Stimulated activated naive CD4-positive, alpha-beta T cell (primary cell): Measurements from ENCODE around the gene ETFDH.
"Not testable (repeated sequence)": the region's sequence is repeated elsewhere in the genome, so short reads cannot be mapped to it uniquely, and the experiment has no call there.

Source experiments
- DNase-seq, 6 experiments: peaks; one replicate each; lab custom pipeline; 2025; lab: John Stamatoyannopoulos, UW

The ETFDH gene

DNA sequence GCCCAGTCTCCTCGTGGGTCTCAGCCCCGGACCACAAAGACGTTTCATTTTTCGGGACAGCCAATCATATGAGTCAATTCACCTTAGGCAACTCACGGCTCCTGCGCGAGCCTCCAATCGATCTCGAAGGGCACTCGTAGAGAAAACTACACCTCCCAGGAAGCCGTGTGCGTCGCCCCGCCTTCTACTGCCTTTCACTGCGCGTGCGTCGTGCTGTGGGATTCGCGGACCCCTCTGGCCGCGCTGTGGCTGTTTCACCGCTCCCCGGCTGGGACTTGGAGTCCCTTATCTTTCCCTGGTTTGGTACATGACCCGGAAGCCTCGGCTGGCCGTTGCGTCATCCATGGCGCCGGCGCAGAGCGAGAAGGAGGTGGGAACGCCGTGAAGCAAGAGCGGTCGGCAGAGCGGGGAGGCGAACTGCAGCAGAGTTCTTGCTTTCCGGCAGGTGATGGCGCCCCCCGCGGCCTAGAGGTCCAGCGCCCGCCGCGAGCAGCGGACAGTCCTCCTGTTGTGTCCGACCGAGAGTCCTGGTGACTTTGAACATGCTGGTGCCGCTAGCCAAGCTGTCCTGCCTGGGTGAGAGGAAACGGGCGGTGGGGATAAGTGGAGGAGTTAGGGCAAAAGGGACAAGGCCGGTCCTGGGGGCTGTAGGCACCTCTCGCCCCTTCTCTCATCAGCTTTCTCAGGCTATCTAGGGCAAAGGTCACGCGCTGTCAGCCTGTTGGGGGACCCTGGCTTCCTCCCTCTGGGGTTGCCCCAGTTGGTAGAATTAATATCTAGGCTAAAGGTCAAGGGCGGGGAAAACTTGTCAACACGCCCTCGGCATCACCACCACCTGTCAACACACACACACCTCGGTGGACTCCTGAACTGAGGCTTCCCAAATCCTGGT lies at the start of gene ETFDH:
Gene ETFDH, plus strand, starts transcription at position 382 of the 892 bp plus-strand sequence. Its CDS starts 161 bp downstream, at position 543.
- peak; percentile 96 to 99 (median 98) for DNase-seq

DNA sequence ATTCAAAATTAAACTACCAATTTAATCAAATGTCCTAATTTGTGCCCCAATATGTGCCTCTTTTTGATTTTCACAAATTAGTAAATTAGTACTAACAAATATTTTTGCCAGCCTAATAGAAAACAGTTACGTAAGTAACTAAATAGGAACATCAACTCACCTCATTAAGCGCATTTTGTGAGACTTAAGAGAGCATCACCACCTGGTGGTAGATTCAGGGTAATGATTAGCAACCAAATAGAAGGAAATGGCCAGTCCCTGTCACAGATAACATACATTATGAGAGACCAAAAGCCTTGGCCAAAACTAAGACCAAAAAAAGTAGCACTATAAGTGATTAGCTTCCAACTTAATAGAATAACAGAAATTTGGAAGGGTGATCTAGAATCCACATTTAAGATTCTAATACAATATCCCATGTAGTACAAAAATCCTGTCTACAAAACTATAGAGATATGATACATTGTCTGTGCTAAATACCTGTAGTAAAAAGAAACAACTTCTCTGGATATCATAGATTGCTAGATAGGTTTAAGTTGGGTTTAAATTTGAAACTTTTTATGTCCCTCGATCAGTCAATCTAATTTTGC lies 47.1 kb upstream of the ETFDH start:
- DNase-seq, result peak in 2 of 6 experiments; percentile 0 to 1

DNA sequence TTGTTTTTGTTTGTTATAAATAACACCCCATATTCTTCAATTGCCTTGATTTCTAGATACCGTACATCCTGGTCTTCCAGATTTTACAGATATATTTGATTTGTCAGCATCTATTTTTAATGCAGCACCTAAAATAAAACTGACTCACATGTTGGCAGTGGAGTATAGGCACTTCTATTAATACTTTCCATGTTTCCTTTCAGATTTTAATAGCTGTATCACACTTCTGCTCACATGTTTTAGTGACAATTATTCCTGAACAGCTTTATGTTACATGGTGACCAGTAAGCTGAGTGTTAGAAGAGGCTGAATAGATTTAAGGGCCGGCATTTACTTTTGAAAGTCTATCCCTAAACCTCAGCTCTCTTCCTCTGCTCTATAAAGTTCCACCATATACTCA lies 46.6 kb upstream of the ETFDH start:
- no peak for DNase-seq

DNA sequence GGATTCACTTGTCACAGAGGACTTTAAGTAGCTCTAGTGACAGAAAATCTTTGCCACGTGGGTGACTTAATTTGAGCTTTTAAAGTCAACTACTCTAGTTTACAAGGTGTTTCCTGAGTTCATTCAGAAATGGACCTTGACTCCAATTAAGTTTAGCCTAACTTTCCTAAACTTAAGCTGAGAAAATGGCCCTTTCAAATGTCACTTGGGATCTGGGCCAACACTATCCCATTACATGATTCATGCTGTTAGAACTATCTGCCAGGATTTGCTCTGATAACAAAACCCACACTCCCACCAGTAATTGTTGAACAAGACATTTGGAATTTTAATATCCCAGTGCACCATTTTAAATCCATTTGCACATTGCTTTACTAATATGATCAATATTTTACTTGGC lies 41.2 kb upstream of the ETFDH start:
- DNase-seq, result no peak

DNA sequence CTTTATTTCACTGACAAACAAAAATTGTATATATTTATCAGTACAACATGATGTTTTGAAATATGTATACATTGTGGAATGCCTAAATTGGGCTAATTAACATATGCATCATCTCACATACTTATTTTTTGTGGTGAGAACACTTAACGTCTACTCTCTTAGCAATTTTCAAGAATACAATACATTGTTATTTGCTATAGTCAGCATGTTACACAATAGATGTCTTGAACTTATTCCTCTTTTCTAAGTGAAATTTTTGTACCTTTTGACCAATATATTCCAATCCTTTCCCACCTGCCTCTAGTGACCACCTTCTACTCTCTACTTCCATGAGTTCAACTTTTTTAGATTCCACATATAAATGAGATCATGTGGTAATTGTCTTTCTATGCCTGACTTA lies 35.5 kb upstream of the ETFDH start:
- DNase-seq, result no peak

DNA sequence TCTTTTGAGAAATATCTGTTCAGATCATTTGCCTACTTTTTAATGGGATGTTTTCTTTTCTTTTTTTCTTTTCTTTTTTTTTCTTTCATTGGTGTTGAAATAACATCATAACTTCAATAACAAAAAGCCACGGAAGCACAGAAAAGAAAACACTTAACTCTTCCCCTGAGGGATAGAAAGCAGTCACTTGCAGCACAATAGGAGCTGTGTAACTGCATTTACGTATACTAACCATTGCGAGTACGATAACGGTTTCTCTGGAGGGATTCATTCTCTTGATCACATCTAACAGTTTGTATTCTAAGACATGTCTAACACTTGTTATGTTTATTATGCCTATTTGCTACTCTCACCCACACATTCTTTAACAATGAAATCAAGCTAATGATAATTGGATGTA lies 27.7 kb upstream of the ETFDH start:
- no peak for DNase-seq

DNA sequence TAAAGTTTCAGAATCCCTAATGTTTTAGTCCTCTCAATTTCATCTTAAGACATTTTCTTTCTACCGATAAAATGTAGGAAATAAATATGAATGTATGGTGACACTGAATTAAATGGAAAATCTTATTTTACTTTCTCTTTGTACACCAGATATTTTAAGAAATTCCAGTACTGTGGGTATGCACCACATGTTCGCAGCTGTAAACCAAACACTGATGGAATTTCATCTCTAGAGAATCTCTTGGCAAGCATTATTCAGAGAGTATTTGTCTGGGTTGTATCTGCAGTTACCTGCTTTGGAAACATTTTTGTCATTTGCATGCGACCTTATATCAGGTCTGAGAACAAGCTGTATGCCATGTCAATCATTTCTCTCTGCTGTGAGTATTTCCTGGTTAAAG lies 27.3 kb upstream of the ETFDH start:
- DNase-seq, result no peak

DNA sequence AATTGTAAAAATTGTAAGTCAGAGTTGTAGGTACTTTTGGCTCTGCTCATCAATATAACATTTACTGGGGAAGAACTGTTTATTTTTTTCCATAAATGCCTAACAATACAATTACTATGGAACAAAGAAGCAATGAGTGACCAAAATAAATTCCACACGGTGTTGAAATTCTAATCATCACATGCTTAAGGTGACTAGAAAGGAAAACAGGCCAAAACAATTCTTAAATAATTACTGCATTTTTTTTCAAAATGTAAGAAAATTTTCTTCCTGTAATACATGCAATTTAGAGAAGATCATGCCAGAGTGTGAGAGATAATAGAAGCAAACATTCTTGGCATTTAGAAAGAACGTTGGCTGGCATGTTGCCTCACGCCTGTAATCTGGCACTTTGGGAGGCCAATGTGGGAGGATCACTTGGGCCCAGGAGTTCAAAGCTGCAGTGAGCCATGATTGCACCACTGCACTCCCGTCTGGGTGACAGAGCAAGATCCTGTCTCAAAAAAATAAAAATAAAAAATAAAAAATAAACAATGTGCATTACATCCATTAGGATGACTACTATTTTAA lies 22.9 kb upstream of the ETFDH start:
- DNase-seq, result no peak

DNA sequence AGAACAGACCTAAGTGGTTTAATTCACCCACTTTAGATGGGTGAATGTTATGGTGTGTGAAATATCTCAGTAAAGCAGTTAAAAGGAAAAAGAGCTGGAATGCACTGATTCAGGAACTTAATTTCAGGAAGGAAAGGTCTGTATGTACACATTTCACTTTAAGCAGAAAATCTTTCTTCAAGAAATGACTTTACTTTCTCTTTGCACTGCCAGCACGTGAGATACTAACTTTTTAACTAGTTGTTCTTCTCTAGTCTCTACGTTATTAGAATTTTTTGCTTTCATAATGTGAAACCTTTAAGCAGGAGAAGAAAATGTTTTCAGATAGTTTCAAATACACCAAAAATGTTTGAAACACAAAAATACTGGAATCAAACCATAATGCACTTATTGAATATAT lies 19.2 kb upstream of the ETFDH start:
- DNase-seq, result no peak

DNA sequence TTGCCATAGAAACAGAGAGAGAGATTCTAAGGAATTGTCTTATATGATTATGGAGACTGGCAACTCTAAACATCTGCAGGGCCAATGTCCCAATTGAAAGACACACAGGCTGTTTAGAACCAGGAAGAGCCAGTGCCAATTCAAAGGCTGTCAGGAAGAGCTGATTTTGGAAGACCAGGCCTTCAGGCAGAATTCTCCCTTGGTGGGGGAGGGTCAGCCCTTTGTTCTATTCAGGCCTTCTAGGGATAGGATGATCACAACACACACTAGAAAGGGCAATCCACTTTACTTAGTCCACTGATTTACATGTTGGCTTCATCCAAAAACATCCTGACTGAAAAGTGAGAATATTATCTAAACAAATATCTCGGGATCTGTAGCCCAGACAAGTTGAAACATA lies 15.7 kb upstream of the ETFDH start:
- no peak for DNase-seq

DNA sequence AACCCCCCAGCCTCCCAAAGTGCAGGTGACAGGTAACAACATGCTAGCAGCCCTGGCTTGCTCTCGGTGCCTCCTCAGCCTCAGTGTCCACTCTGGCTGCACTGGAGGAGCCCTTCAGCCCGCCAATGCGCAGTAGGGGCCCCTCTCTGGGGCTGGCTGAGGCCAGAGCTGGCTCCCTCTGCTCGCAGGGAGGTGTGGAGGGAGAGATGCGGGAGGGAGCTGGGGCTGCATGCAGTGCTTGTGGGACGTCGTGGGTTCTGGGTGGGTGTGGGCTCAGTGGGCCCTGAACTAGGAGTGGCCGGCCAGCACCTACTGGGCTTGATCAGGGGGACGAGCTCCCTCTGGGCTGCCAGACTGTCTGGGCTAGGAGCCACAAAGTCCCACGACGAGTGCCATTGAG lies 14.8 kb upstream of the ETFDH start:
- no peak for DNase-seq

DNA sequence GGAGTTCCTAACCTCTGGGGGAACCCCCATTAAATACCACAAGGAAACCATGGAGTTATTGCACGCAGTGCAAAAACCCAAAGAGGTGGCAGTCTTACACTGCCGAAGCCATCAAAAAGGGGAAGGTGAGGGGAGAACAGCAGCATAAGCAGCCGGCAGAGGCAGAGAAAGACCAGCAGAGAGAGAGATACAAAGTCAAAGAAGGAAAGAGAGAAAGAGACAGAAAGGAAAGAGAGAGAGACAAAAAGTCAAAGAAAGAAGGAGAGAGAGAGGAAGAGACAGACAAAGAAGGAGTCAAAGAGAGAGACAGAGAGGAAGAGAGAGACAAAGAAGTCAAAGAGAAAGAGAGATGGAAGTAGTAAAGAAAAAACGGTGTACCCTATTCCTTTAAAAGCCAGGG lies 8.8 kb upstream of the ETFDH start:
- not testable (repeated sequence) for DNase-seq

DNA sequence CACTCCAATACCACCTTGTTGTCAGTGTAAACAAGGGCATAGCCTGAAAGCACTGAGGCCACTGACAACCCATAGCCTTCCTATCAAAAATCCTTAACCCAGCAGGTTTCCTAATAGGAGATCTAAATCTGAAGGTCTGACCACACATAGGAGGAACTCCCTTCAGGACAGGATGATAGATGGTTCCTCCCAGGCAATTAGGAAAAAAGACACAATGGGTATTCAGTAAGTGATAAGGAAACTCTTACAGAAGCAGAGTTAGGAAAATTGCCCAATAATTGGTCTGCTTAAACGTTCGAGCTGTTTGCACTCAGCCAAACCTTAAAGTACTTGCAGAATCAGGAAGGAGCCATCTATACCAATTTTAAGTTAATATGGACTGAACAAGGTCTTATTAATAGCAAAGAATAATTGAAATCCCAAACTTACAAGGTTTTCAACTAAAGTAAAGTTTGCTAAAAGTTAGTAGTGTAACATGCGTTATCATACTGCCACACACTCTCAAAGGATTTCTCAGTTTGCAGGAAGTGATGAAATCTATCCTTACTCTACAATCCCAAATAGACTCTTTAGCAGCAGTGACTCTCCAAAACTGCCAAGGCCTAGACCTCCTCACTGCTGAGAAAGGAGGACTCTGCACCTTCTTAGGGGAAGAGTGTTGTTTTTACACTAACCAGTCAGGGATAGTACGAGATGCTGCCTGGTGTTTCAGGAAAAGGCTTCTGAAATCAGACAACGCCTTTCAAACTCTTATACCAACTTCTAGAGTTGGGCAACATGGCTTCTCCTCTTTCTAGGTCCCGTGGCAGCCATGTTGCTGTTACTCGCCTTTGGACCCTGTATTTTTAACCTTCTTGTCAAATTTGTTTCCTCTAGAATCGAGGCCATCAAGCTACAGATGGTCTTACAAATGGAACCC lies 8.1 kb upstream of the ETFDH start:
- DNase-seq, result not testable (repeated sequence)

DNA sequence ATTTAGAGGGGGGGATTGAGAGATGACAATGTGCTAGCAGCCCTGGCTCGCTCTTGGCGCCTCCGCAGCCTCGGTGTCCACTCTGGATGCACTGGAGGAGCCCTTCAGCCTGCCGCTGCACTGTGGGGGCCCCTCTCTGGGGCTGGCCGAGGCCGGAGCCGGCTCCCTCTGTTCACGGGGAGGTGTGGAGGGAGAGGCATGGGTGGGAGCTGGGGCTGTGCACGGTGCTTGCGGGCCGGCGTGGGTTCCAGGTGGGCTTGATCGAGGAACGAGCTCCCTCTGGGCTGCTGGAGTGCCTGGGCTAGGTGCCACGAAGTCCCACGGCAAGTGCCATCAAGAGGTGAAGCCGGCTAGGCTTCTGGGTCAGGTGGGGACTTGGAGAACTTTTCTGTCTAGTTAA lies 7.3 kb upstream of the ETFDH start:
- DNase-seq, result no peak

DNA sequence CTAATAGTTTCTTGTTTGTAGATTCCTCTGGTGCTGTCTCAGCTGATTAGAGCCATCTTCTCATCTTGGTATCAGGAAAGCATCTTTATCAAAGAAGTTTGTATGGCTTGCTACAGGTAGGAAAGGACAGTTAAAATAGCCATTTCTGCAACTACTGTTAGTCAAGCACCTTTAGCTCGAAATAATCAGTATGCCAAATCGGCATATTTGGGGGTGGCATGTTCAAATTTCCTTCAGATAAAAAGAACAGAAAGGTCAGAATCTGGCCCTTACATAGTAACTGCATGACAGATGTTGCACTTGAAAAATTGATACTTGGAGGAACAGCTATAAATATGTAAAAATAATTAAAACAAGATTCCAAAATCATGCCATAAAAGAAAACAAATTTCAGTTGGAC lies 5.2 kb upstream of the ETFDH start:
- no peak for DNase-seq

DNA sequence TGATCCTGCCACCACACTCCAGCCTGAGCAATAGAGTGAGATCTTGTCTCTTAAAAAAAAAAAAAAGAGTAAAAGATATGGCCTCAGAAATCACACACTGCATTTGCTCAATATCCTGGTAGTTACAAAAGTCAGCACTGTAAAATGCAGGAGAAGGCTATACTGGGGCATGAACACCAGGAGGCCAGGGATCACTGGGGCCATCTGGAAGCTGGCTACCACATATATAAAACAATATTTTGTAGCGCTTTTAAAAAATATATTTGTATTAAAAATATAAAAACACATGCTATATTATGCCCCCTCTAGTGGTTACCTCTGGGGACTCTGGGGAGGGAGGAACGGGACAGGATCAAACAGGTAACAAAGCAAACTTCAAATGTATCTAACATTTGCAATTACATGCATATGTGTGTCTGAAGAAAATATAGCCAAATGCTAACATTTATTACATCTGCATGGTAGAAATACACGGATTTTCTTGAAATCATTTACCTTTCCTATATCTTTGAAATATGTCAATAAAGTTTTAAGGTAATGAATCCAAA lies 4.4 kb upstream of the ETFDH start:
- DNase-seq, result peak in 4 of 6 experiments; percentile 2 to 20 (median 4)

DNA sequence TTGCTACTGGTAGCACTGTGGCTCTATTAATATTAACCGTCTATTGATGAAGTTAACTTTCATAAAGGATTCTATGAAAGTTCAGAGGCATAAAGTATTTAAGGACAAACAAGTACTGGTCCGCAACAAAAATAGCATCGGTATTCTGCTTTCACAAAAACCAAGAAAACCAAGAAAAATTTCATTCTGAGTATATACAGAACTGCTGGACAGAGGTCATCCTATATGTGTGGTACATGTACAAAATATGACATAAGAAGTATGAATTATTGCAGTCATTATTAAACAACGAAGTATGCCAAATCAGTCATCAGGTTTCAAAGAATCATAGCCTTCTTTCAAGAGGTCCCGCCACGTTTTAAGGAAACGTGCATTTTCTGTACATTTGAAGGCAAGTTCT lies 2.8 kb upstream of the ETFDH start:
- DNase-seq, result no peak

DNA sequence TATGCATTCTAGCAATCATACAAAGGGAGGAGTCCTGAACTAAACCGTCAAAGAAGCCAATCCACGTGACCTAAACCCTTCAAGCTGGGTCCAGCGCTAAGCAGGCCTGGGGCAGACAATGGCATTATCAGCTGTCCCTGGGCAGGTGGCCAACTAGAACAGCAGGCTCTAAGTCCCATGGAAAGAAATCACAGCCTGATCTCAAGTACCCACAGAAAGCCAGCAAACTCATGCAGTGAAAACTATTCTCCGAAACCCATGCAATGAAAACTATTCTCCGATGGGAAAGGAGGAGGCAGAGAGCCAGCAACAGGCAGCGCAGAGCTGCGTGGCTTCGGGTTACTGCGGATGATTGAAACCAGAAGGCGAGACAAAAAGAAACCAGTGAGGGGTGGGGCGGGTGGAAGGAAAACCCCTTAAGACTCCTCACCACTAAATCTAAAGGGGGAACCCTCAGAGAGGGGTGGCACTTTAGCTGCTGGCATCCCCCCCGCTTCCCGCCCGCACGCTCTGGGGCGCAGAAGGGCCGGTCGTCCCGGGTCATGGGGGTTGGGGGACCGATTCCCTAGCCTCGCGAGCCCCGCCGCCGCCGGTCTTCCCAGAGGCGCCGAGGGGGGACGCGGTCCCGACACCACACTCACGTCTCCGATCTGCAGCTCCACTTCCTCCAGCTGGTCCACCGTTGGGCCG lies 976 bp upstream of the ETFDH start:
- peak; percentile 41 to 67 (median 56) for DNase-seq

DNA sequence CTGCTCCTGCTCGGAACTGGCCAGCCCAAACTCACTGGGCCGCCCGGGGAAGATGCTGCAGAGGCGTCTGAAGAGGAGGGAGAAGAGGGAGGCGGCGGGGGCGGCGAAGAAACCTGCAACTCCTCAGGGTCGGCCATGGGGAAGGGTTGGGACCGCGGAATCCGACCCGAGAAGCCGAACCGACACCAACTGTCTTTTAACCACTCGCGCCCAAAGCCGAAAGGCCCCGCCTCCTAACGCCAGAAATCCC lies 506 bp upstream of the ETFDH start, which contains the start of gene C4orf46:
Gene C4orf46, minus strand, starts transcription at position 223 of the 250 bp plus-strand sequence. Its CDS starts 86 bp downstream, at position 137.
- no peak for DNase-seq

DNA sequence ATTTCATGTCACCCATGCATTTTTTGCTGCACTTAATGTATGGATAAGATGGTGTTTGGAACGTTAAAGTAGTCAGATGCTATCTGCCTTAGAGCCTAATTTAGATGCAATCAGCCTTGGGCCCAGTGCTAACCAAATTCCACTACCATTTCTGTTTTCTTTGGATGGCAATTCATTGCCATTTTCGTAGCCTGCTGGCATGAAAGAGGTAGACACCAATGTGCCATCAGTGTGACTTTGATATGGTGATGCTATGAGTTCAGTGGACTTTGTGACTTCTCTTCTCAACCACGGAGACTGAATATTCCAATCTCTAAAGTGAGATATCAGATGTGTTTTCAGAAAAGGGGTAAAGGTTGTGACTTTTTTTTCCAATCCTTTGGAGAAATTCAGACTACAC lies 1.5 kb downstream of the ETFDH start:
- DNase-seq, result no peak

DNA sequence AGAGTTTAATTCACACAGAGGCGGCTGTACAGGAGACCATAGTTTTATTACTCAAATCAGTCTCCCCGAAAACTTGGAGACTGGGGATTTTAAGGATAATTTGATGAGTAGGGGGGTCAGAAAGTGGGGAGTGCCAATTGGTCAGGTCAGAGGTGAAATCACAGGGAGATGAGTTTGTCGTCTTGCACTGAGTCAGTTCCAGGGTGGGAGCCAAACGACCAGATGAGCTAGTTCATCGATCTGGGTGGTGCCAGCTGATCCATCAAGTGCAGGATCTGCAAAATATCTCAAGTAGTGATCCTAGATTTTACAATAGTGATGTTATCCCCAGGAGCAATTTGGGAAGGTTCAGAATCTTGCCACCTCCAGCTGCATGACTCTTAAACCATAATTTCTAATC lies 4.0 kb downstream of the ETFDH start:
- no peak for DNase-seq
